CD14-positive monocyte (primary cell): Measurements from ENCODE around the gene TNXB. TPM values are rescaled to one million over a fixed set of nuclear protein-coding genes. Genes with fewer than 3 reads are reported as not detected.

Experiments
- DNase-seq, 3 donors: peaks; one replicate each; pipeline ENCODE4 v3.0.0-alpha.2; 2011 to 2022
- H2AFZ ChIP-seq: 2 replicates; pipeline ENCODE4 v1.6.0; 2012; ENCODE audit warnings: mild to moderate bottlenecking, low read depth, low read length, inconsistent platforms; ENCODE audit not compliant: insufficient read depth, poor library complexity, severe bottlenecking
- H3K27ac ChIP-seq, 2 donors: 1 replicate in 1 of 2; 2 replicates in 1 of 2; pipeline ENCODE4 v1.5.1; 2012 to 2013; ENCODE audit warnings: low read length in 2 of 2, control low read depth in 1 of 2, inconsistent platforms in 1 of 2, low read depth in 1 of 2, mild to moderate bottlenecking in 1 of 2
- H3K27me3 ChIP-seq, 2 donors: one replicate each; pipeline versions ENCODE4 v1.6.0 to v1.6.1; 2011 to 2013; ENCODE audit warnings: low read length in 2 of 2; ENCODE audit not compliant: control insufficient read depth in 2 of 2, insufficient read depth in 2 of 2
- H3K36me3 ChIP-seq, 2 donors: replicated peaks in 1 of 2; 1 replicate in 1 of 2; 2 replicates in 1 of 2; pipeline versions ENCODE4 v1.5.1 to v1.6.1; 2012 to 2013; ENCODE audit warnings: low read length in 2 of 2, control low read depth in 1 of 2, inconsistent platforms in 1 of 2, mild to moderate bottlenecking in 1 of 2; ENCODE audit not compliant: insufficient read depth in 2 of 2, control insufficient read depth in 1 of 2
- H3K4me1 ChIP-seq, 2 donors: 1 replicate in 1 of 2; 2 replicates in 1 of 2; pipeline versions ENCODE4 v1.5.1 to v1.6.1; 2012 to 2013; ENCODE audit warnings: low read length in 2 of 2, control low read depth in 1 of 2, inconsistent platforms in 1 of 2, mild to moderate bottlenecking in 1 of 2, moderate library complexity in 1 of 2; ENCODE audit not compliant: insufficient read depth in 2 of 2, control insufficient read depth in 1 of 2
- H3K4me2 ChIP-seq: replicated peaks from 2 replicates; pipeline ENCODE3; 2012; ENCODE audit warnings: low read length, moderate library complexity, mild to moderate bottlenecking; ENCODE audit not compliant: poor library complexity, severe bottlenecking; ENCODE audit errors: extremely low read depth
- H3K4me3 ChIP-seq, 3 experiments: fragments of 200-600 bp in 1 of 3; sonication (generic) in 1 of 3; replicated peaks in 1 of 3; 1 replicate in 2 of 3; 2 replicates in 1 of 3; pipeline ENCODE4 v1.5.1; 2011 to 2013; ENCODE audit warnings: low read length in 3 of 3, mild to moderate bottlenecking in 3 of 3, control low read depth in 2 of 3, low read depth in 2 of 3, inconsistent platforms in 1 of 3, moderate library complexity in 1 of 3
- H3K79me2 ChIP-seq: 2 replicates; pipeline ENCODE4 v1.6.0; 2012; ENCODE audit warnings: mild to moderate bottlenecking, control low read depth, inconsistent platforms, low read length, moderate library complexity; ENCODE audit not compliant: insufficient read depth
- H3K9ac ChIP-seq: 2 replicates; pipeline ENCODE4 v1.6.0; 2017; ENCODE audit warnings: low read length, mild to moderate bottlenecking; ENCODE audit not compliant: insufficient read depth, poor library complexity, severe bottlenecking
- H3K9me3 ChIP-seq, 2 donors: replicated peaks in 1 of 2; 1 replicate in 1 of 2; 2 replicates in 1 of 2; pipeline versions ENCODE4 v1.5.1 to v1.6.1; 2012 to 2013; ENCODE audit warnings: low read length in 2 of 2, control low read depth in 1 of 2; ENCODE audit not compliant: control insufficient read depth in 1 of 2, insufficient read depth in 1 of 2
- H4K20me1 ChIP-seq: 2 replicates; pipeline ENCODE4 v1.6.0; 2012; ENCODE audit warnings: mild to moderate bottlenecking, low read length, control low read depth, moderate library complexity; ENCODE audit not compliant: insufficient read depth
- H3K27ac Mint-ChIP-seq, 7 donors: one replicate each; pipeline ENCODE4 v1.8.0; 2020; ENCODE audit warnings: mild to moderate bottlenecking in 7 of 7, mixed read lengths in 7 of 7, moderate library complexity in 6 of 7, inconsistent platforms in 2 of 7
- H3K27me3 Mint-ChIP-seq, 3 donors: one replicate each; pipeline ENCODE4 v1.8.0; 2021 to 2022; ENCODE audit warnings: low read depth in 3 of 3, mild to moderate bottlenecking in 3 of 3, mixed read lengths in 3 of 3, moderate library complexity in 3 of 3, inconsistent platforms in 1 of 3
- H3K36me3 Mint-ChIP-seq, 2 donors: one replicate each; pipeline ENCODE4 v1.8.0; 2020; ENCODE audit warnings: mixed read lengths in 2 of 2, inconsistent platforms in 1 of 2, mild to moderate bottlenecking in 1 of 2
- H3K4me1 Mint-ChIP-seq: one replicate; pipeline ENCODE4 v1.8.0; 2020; ENCODE audit warnings: mild to moderate bottlenecking, mixed read lengths
- H3K4me3 Mint-ChIP-seq, 2 donors: one replicate each; pipeline ENCODE4 v1.8.0; 2020; ENCODE audit warnings: mild to moderate bottlenecking in 2 of 2, mixed read lengths in 2 of 2, moderate library complexity in 1 of 2
- H3K9me3 Mint-ChIP-seq, 7 donors: one replicate each; pipeline ENCODE4 v1.8.0; 2020 to 2022; ENCODE audit warnings: mixed read lengths in 7 of 7, mild to moderate bottlenecking in 6 of 7, moderate library complexity in 6 of 7, inconsistent platforms in 2 of 7
- WGBS: methylation state at CpG from one replicate; pipeline ENCODE4 v1.1.5; 2013; ENCODE audit warnings: missing lambda C conversion rate; ENCODE audit not compliant: insufficient coverage; 5-methylcytosine and 5-hydroxymethylcytosine counted together
- intact Hi-C, 2 donors: fragments of 100-400 bp; cut with micrococcal nuclease; formaldehyde crosslinking; loops; one replicate each; pipeline versions ENCODE4 v1.15.0 to v1.15.1; 2023
- polyA plus RNA-seq, 3 donors: library from polyadenylated mRNA; depleted of rRNA in 1 of 3; unstranded in 2 of 3; stranded (reverse) in 1 of 3; fragments of 300-500 nt in 2 of 3; fragments of >200 nt in 1 of 3; fragmentation: Illumina TruSeq in 2 of 3; gene quantifications; 1 replicate in 2 of 3; 2 replicates in 1 of 3; pipeline ENCODE4 v1.2.3, GENCODE V29; 2012 to 2021
- TF ChIP-seq, protein P1 (sequence below): fragments of 200-600 bp; IDR thresholded peaks from one replicate; pipeline ENCODE4 v1.8.0; 2022; ENCODE audit warnings: antibody characterized with exemption, mild to moderate bottlenecking

The TNXB gene
- polyA plus RNA-seq, 3 donors = 1.2 TPM; not detected in 2

GRCh38 chr6:32137454-32137853 is 28.3 kb upstream of the TNXB start:
- Mint-ChIP-seq H3K9me3 (no peaks in the 10 kb centered on the region), H3K4me3 (no peak overlapping the region), H3K27ac (no peak overlapping the region), H3K27me3 (peaks cover 13 to 18% (median 16%) of the 10 kb centered on the region in 3 donors), H3K36me3 (no peaks in the 10 kb centered on the region), H3K4me1 (peaks cover 5% of the 10 kb centered on the region)
- DNase-seq = no peak
- Histone ChIP-seq H3K79me2 (no peaks in the 10 kb centered on the region), H3K9me3 (no peaks in the 10 kb centered on the region), H3K27ac (no peak overlapping the region), H3K4me3 (no peak overlapping the region), H3K4me2 (no peak overlapping the region), H3K9ac (no peak overlapping the region), H4K20me1 (no peaks in the 10 kb centered on the region), H2AFZ (no peak overlapping the region), H3K4me1 (no peaks in the 10 kb centered on the region), H3K36me3 (no peaks in the 10 kb centered on the region), H3K27me3 (peaks cover 0 to 3% of the 10 kb centered on the region in 2 donors)
- TF ChIP-seq, protein P1, sequence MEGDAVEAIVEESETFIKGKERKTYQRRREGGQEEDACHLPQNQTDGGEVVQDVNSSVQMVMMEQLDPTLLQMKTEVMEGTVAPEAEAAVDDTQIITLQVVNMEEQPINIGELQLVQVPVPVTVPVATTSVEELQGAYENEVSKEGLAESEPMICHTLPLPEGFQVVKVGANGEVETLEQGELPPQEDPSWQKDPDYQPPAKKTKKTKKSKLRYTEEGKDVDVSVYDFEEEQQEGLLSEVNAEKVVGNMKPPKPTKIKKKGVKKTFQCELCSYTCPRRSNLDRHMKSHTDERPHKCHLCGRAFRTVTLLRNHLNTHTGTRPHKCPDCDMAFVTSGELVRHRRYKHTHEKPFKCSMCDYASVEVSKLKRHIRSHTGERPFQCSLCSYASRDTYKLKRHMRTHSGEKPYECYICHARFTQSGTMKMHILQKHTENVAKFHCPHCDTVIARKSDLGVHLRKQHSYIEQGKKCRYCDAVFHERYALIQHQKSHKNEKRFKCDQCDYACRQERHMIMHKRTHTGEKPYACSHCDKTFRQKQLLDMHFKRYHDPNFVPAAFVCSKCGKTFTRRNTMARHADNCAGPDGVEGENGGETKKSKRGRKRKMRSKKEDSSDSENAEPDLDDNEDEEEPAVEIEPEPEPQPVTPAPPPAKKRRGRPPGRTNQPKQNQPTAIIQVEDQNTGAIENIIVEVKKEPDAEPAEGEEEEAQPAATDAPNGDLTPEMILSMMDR = no peak
- intact Hi-C loops = no loop called here

DNA sequence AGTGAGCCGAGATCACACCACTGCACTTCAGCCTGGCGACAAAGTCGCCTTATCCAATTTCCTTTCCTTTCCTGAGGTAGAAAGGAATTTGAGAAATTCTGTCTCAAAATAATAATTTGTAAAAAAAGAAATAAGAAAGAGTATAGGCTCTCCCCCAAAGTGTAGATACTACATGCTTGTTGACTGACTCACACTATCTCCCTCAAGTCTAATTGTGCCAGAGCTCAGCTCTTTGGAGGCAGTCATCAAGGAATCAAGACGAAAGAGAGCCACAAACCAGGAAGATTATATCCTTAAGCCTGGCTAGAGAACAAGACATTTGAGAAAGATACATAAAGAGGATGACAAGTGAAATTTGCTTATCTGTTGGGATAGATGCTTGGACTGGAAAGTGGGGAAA is 24.6 kb upstream of the TNXB start:
- Histone ChIP-seq H3K9me3 (no peaks in the 10 kb centered on the region), H3K4me1 (peaks cover 15 to 18% of the 10 kb centered on the region in 2 donors), H3K27ac (no peak overlapping the region), H3K4me3 (no peak overlapping the region), H4K20me1 (no peaks in the 10 kb centered on the region), H3K27me3 (peaks cover 0 to 3% of the 10 kb centered on the region in 2 donors), H3K79me2 (peaks cover 8% of the 10 kb centered on the region), H3K4me2 (no peak overlapping the region), H3K9ac (no peak overlapping the region), H3K36me3 (no peaks in the 10 kb centered on the region), H2AFZ (peak overlapping the region; percentile 32)
- Mint-ChIP-seq H3K36me3 (no peaks in the 10 kb centered on the region), H3K4me3 (no peak overlapping the region), H3K4me1 (peaks cover 13% of the 10 kb centered on the region), H3K27me3 (peaks cover 13 to 18% (median 16%) of the 10 kb centered on the region in 3 donors), H3K9me3 (no peaks in the 10 kb centered on the region), H3K27ac (no peak overlapping the region)
- TF ChIP-seq, protein P1 = no peak
- intact Hi-C loops = loop anchor here in 1 of 2 donors (5.0 kb wide), 1 partner anchor 59 kb away; the partner anchor contains the start of genes GPSM3 and PBX2
- WGBS = no CpG with 5 or more reads among the region's 4 CpGs
- DNase-seq = no peak
